HG03520 (cell line): ENCODE measurements around the gene VPS4A.
A peak's percentile ranks its signal among the peaks of the same experiment; 100 is the strongest.
"Not testable (repeated sequence)": the region's sequence is repeated elsewhere in the genome, so short reads cannot be mapped to it uniquely, and the experiment has no call there.

Source experiments
- ATAC-seq: cut with Tn5 transposase; IDR thresholded peaks from one replicate; pipeline ENCODE4 v1.9.1; 2021; ENCODE audit warnings: mild to moderate bottlenecking, moderate library complexity; ENCODE audit not compliant: unreplicated experiment

The VPS4A gene

GRCh38 chr16:69326172-69326873 lies 15.2 kb downstream of the VPS4A start:
- ATAC-seq = no peak

- ATAC-seq = no peak
These were observed 16.6 kb downstream of the VPS4A start for GRCh38 chr16:69327585-69328310.

DNA sequence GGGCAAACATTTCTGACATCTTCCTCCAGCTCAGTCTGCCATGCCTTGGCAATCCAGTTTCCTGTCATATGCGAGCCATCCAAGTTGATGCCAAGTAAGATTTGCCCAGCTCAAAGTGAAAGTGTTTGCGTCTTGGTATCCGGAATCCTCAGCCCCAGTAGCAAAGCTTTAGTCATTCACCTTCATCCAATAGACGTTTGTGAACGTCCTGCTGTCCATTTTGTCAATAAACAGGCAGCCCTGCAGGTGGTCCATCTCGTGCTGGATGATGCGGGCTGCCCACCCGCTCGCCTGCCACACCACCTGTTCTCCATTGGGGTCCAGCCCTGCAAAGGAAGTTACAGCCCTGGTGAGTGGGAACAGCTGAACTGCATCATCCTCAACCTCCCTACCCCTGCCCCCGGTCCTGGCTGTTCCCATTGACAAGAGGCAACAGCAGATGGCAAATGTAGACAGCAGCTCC lies 17.7 kb downstream of the VPS4A start:
- no peak for ATAC-seq

- peak; percentile 7 for ATAC-seq
These were observed 18.5 kb downstream of the VPS4A start for GRCh38 chr16:69329369-69330285.

DNA sequence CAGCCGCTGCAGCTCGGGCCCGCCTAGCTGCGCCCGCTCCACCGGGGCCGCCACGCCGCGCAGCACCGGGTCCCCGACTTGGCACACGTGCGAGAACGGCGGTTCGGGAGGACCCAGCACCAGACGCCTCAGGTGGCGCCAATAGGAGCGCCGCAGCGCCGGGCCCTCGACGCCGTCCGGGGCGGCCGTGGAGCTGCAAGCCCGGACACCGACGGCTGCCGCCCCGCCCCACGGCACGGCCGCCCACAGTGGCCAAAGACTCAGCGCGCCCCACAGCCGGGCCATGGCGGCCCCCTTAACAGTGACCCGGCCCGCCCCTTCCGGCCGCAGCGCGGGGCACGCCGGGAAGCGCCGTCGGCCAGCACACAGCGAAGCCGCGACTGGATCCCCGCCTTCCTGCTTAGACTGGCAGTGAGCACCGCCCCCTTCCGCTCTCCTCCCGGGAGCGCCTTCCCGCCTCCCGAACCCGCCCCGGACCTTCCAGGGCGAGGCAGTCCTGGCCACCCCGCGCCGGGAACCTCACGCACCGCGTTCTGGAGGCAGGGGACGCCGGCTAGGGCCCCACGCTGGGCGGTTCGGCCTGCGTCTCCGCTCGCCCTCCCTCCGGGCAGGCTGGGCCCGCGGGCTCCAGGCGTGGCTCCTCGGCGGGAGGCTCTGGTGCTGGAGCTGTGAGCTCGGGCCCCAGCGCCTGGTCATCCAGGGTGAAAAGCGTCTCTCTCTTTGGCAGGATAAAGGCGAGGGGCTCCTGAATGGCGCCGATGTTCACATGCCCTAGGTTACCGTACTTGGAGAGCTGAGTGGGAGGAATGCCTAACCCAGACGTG lies 19.3 kb downstream of the VPS4A start, which contains the start of gene PDF:
Gene PDF (minus strand): TSS at position 303 of the 824 bp plus-strand sequence. CDS start 18 bp downstream, at position 285.
- peak; percentile 89 for ATAC-seq

- ATAC-seq = no peak
These were observed 23.5 kb downstream of the VPS4A start for GRCh38 chr16:69334696-69335095.

DNA sequence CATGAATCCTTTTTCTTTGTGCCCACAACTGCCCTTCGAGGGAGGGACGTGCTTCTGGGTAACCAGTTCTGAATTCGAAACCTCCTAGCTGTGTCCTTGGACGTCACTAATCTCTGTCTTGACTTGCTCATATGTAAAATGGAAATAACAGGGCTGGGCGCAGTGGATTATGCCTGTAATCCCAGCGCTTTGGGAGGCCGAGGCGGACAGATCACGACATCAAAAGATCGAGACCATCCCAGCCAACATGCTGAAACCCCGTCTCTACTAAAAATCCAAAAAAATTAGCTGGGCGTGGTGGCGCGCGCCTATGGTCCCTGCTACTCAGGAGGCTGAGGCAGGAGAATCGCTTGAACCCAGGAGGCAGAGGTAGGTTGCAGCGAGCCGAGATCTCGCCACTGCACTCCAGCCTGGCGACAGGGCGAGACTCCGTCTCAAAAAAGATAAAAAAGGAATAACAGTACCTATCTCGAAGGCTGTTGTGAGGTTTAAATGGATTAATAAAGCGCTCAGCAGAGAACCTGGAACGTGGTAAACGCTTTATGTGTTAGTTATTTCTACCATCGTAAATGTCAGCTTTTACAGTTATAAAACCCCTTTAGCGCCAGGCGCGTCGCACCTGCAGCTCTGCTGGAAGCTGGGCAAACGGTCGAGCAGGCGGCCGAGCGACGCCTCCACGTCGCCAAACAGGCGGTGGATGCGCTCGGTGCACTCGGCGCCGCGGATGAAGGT lies 27.6 kb downstream of the VPS4A start:
- no peak for ATAC-seq

DNA sequence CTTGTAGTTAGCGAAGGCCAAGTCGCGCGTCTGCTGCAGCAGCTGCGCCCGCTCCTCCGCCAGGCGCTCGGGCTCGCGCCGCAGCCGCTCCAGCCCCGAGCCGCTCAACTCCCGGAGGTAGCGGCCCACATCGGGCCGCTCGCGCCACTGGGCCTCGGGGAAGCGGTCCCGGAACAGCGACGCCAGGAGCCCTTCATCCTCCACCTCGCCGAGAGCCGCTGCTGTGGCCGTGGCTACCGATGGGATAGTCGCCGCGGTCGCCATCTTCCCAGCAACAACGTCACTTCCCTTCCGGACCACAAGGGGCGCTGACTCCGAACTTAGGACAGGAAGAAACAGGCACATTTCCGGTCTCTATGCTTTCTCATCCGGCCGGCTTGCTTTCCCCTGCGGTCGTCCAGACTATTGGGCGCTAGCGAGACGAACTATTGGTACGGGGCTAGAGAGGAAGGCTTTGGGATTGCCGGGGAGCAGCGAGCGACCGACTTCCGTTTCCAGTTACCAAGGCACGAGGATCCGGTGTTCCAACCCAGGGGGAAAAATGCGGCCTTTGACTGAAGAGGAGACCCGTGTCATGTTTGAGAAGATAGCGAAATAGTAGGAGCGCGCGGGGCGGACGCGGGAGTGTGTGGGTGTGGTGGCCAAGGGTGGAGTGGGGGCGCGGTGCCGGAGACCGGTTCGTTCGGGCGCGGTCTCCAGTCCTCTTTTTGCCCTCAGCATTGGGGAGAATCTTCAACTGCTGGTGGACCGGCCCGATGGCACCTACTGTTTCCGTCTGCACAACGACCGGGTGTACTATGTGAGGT lies 28.3 kb downstream of the VPS4A start, which contains the start of the genes COG8 and NIP7:
Gene COG8 (minus strand): TSS at position 276 of the 806 bp plus-strand sequence. CDS start 12 bp downstream, at position 264.
Gene NIP7 (plus strand): TSS at position 484 of the 806 bp plus-strand sequence. CDS start 58 bp downstream, at position 542.
- peak; percentile 87 for ATAC-seq

- ATAC-seq = no peak
These were observed 29.0 kb downstream of the VPS4A start for GRCh38 chr16:69340095-69340644.

- no peak for ATAC-seq
These were observed 33.0 kb downstream of the VPS4A start for GRCh38 chr16:69344171-69344570.

DNA sequence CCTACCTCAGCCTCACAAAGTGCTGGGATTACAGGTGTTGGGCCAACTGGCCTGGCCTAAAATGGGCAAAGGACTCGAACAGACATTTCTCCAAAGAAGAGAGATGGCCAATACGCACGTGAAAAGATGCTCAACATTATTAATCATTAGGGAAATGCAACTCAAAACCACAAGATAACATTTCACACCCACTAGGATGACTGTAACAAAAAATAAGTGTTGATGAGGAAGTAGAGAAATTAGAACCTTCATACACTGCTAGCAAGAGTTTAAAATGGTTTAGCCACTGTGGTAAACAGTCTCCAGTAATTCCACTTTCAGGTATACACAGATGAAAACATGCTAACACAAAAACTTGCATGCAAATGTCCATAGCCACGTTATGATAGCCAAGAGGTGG lies 34.8 kb downstream of the VPS4A start:
- no peak for ATAC-seq

DNA sequence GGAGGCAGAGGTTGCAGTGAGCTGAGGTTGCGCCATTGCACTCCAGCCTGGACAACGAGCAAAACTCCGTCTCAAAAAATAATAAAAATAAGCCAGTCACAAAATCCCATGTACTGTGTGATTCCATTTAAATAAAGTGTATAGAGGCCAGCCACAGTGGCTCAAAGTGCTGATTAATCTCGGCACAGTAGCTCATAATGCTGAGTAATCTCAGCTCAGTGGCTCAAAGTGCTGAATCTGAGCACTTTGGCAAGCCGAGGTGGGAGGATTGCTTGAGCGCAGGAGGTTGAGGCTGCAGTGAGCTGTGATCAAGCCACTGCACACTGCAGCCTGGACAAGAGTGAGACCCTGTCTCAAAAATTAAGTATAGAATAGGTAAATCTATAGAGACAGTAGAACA lies 35.5 kb downstream of the VPS4A start:
- ATAC-seq = no peak

- ATAC-seq = no peak
These were observed 37.1 kb downstream of the VPS4A start for GRCh38 chr16:69348222-69348621.

GRCh38 chr16:69349536-69349935 lies 38.4 kb downstream of the VPS4A start:
- ATAC-seq = no peak

GRCh38 chr16:69350536-69351133 lies 39.5 kb downstream of the VPS4A start:
- no peak for ATAC-seq

- no peak for ATAC-seq
These were observed 40.3 kb downstream of the VPS4A start, which contains the start of gene TMED6 for GRCh38 chr16:69351309-69352027. Gene TMED6 (minus strand): TSS chr16:69351786. CDS start chr16:69351753, 33 bp downstream.

DNA sequence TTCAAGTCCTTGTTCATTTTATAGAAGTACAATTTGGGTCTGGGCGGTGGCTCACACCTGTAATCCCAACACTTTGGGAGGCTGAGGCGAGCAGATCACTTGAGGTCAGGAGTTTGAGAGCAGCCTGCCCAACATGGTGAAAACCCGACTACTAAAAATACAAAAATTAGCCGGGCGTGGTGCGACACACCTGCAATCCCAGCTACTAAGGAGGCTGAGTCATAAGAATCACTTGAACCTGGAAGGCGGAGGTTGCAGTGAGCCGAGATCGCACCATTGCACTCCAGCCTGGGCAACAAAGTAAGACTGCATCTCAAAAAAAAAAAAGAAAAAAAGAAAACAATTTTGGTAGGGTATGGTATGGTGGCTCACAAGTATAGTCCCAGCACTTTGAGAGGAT lies 48.9 kb downstream of the VPS4A start:
- not testable (repeated sequence) for ATAC-seq
